Measurements from ENCODE around the gene PLEKHA6.

GRCh38 chr1:204382714-204383083 is 23.0 kb upstream of the PLEKHA6 start:
- TF ChIP-seq GATA1 (IDR thresholded peaks at IDR 0.05; ENCODE audit: low read depth, low read length): no peak
- TF ChIP-seq POLR2A (IDR thresholded peaks at IDR 0.05; ENCODE audit: low read length): no peak

Measured in erythroblast (primary cell).